Fibroblast of pulmonary artery (primary cell): ENCODE measurements around the gene GPR158.
A peak's percentile ranks its signal among the peaks of the same experiment; 100 is the strongest.

Experiments used
- DNase-seq: peaks from one replicate; pipeline ENCODE4 v3.0.0-alpha.2; 2010; ENCODE audit warnings: low read depth
- H3K4me3 ChIP-seq: replicated peaks from 2 replicates; pipeline ENCODE4 v1.5.1; 2011; ENCODE audit warnings: low read depth, mild to moderate bottlenecking, control low read depth, low read length, moderate library complexity
- TF ChIP-seq, protein P1 (sequence below): IDR thresholded peaks from 2 replicates; pipeline ENCODE4 v1.5.1; 2011; ENCODE audit warnings: mild to moderate bottlenecking, control low read depth, low read length, inconsistent platforms; ENCODE audit errors: missing control alignments

GPR158 gene

DNA sequence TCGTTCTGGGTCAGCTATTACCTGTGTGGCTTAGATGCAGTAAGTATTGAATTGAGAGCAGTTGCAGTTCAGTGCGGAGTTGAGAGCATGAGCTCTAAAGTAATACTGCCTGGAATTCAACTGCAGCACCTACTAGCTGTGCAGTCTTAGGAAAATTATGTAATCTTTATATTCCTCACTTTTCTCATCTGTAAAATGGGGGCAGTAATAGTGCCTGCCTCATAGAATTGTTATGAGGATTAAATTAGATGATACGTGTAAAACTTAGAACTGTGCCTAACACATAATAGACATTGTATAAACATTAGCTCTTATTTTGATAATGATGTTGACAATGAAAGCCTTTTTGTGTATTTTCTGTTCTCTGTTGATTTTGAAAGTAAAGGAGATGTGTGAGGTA lies 330.0 kb downstream of the GPR158 start:
- DNase-seq = no peak
- TF ChIP-seq, protein P1, sequence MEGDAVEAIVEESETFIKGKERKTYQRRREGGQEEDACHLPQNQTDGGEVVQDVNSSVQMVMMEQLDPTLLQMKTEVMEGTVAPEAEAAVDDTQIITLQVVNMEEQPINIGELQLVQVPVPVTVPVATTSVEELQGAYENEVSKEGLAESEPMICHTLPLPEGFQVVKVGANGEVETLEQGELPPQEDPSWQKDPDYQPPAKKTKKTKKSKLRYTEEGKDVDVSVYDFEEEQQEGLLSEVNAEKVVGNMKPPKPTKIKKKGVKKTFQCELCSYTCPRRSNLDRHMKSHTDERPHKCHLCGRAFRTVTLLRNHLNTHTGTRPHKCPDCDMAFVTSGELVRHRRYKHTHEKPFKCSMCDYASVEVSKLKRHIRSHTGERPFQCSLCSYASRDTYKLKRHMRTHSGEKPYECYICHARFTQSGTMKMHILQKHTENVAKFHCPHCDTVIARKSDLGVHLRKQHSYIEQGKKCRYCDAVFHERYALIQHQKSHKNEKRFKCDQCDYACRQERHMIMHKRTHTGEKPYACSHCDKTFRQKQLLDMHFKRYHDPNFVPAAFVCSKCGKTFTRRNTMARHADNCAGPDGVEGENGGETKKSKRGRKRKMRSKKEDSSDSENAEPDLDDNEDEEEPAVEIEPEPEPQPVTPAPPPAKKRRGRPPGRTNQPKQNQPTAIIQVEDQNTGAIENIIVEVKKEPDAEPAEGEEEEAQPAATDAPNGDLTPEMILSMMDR = no peak
- H3K4me3 ChIP-seq = no peak overlapping the region

GRCh38 chr10:25505466-25505865 lies 330.7 kb downstream of the GPR158 start:
- H3K4me3 ChIP-seq = no peak overlapping the region
- TF ChIP-seq, protein P1 = no peak
- DNase-seq = peak; percentile 14

- no peak for DNase-seq
- no peak overlapping the region for H3K4me3 ChIP-seq
- TF ChIP-seq, protein P1 = no peak
Observed at GRCh38 chr10:25506821-25507335, 332.1 kb downstream of the GPR158 start.

DNA sequence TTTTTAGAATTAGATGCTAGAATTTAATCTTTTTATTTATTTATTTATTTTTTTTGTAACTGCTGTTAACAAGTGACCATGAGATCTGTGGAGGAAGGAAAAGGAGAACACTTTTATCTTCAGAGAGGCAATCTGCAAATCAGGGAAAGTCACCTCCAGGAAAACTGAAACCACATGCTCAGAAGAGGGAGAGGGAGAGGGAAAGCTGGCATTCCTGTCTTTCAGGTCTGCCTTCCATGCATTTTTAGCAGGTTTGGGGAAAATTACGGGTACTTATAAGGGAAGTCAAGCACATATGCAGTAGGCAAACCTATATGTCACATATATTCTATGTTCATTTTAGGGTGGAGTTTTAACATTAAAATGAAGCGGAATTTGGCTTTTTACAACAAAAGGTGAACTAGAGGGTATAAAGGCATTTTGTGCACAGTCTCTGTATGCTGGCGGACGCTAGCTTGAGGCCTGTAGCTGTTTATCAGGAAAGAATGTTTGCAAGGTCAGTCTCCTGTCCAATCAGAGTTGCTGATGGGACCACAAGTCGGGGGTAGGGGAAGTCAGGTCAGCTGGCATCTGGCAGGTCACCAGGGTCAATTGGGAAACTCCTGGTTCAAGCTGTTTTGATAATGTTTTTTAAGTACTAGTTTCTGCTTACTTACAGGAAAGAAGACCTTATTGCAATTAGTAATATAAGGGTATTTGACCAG lies 333.5 kb downstream of the GPR158 start:
- H3K4me3 ChIP-seq = no peak overlapping the region
- DNase-seq = no peak
- TF ChIP-seq, protein P1 = no peak

GRCh38 chr10:25509151-25509550 lies 334.4 kb downstream of the GPR158 start:
- TF ChIP-seq, protein P1 = no peak
- no peak for DNase-seq
- H3K4me3 ChIP-seq = no peak overlapping the region

GRCh38 chr10:25522294-25522693 lies 347.5 kb downstream of the GPR158 start:
- no peak overlapping the region for H3K4me3 ChIP-seq
- TF ChIP-seq, protein P1 = no peak

More at GRCh38 chr10:25522294-25522693, 347.5 kb downstream of the GPR158 start:
- peak; percentile 46 for DNase-seq
